Sciatic nerve (tissue), 2 donors: ENCODE data around the gene TRIM9. TPM values are rescaled to one million over a fixed set of nuclear protein-coding genes. Genes with fewer than 3 reads are reported as not detected.
A peak's percentile ranks its signal among the peaks of the same experiment; 100 is the strongest.

Source experiments
- ATAC-seq: fragments of 200-7000 bp; cut with Tn5 transposase; one replicate; pipeline ENCODE4 v1.9.1; 2020; ENCODE audit warnings: mild to moderate bottlenecking, moderate library complexity
- DNase-seq: peaks from one replicate; pipeline ENCODE4 v3.0.0-alpha.2; 2020; ENCODE audit warnings: low spot score
- intact Hi-C: fragments of 100-400 bp; cut with DNase I; formaldehyde crosslinking; loops from one replicate; pipeline ENCODE4 v1.14.2; 2022
- total RNA-seq: library from RNA; stranded (reverse); fragmentation: NEBNext Ultra II Directional; extraction: Animal tissue kit (Norgen Biotek cat#: 25700); gene quantifications from one replicate; pipeline ENCODE4 v1.2.1, GENCODE V29; 2021
- donor health status: DM: no; HTN: no; CAD: no.
- donor health status: DM: no; HTN: no; CAD: no.

TRIM9 gene
- total RNA-seq, 1 donor from 2014 or later, result 5.4 TPM

- DNase-seq, result no peak
- intact Hi-C loops, result no loop called here
- ATAC-seq, result no peak
Observed at GRCh38 chr14:51070726-51071125, 24.2 kb downstream of the TRIM9 start.

GRCh38 chr14:51069055-51069454, 25.9 kb downstream of the TRIM9 start:
- DNase-seq (no peak), ATAC-seq (no peak)
- intact Hi-C loops, result no loop called here

GRCh38 chr14:51068268-51068667, 26.6 kb downstream of the TRIM9 start:
- intact Hi-C loops, result no loop called here
- DNase-seq (no peak), ATAC-seq (no peak)

GRCh38 chr14:51067295-51067694, 27.6 kb downstream of the TRIM9 start:
- intact Hi-C loops, result no loop called here
- ATAC-seq, result no peak
- DNase-seq, result no peak

- no peak for DNase-seq
- ATAC-seq, result no peak
- intact Hi-C loops, result no loop called here
Observed at GRCh38 chr14:51066576-51066975, 28.3 kb downstream of the TRIM9 start.

GRCh38 chr14:51059032-51059431, 35.9 kb downstream of the TRIM9 start:
- intact Hi-C loops, result no loop called here
- ATAC-seq, result no peak
- no peak for DNase-seq

- no peak for ATAC-seq
- intact Hi-C loops, result no loop called here
- no peak for DNase-seq
Observed at GRCh38 chr14:51058382-51058781, 36.5 kb downstream of the TRIM9 start.

GRCh38 chr14:51056421-51056820, 38.5 kb downstream of the TRIM9 start:
- DNase-seq (no peak), ATAC-seq (no peak)
- intact Hi-C loops, result no loop called here

GRCh38 chr14:51053157-51053556, 41.7 kb downstream of the TRIM9 start:
- intact Hi-C loops, result no loop called here
- no peak for ATAC-seq
- no peak for DNase-seq

GRCh38 chr14:51044961-51045360, 49.9 kb downstream of the TRIM9 start:
- DNase-seq, result no peak
- intact Hi-C loops, result no loop called here
- ATAC-seq, result no peak

- intact Hi-C loops, result no loop called here
Observed at GRCh38 chr14:51041883-51042282, 53.0 kb downstream of the TRIM9 start.

GRCh38 chr14:51041108-51041531, 53.8 kb downstream of the TRIM9 start:
- DNase-seq (no peak), ATAC-seq (no peak)
- intact Hi-C loops, result no loop called here

More at GRCh38 chr14:51041883-51042282, 53.0 kb downstream of the TRIM9 start:
- DNase-seq, result no peak
- no peak for ATAC-seq

- no peak for ATAC-seq
- intact Hi-C loops, result no loop called here
- no peak for DNase-seq
Observed at GRCh38 chr14:51039252-51039651, 55.7 kb downstream of the TRIM9 start.

GRCh38 chr14:51035611-51036192, 59.2 kb downstream of the TRIM9 start:
- intact Hi-C loops, result no loop called here
- no peak for ATAC-seq
- DNase-seq, result no peak

- intact Hi-C loops, result no loop called here
- DNase-seq, result no peak
- ATAC-seq, result peak; percentile 61
Observed at GRCh38 chr14:51028851-51029754, 65.8 kb downstream of the TRIM9 start.

GRCh38 chr14:51028361-51028760, 66.5 kb downstream of the TRIM9 start:
- intact Hi-C loops, result no loop called here
- ATAC-seq, result no peak
- DNase-seq, result no peak

GRCh38 chr14:51024377-51024776, 70.5 kb downstream of the TRIM9 start:
- intact Hi-C loops, result no loop called here
- ATAC-seq (no peak), DNase-seq (no peak)

GRCh38 chr14:51023964-51024363, 70.9 kb downstream of the TRIM9 start:
- intact Hi-C loops, result no loop called here
- ATAC-seq, result peak; percentile 21

GRCh38 chr14:51022769-51023168, 72.1 kb downstream of the TRIM9 start:
- peak; percentile 55 for ATAC-seq
- no peak for DNase-seq
- intact Hi-C loops, result no loop called here

More at GRCh38 chr14:51023964-51024363, 70.9 kb downstream of the TRIM9 start:
- no peak for DNase-seq

- ATAC-seq (peak; percentile 57), DNase-seq (no peak)
- intact Hi-C loops, result no loop called here
Observed at GRCh38 chr14:51020024-51020710, 74.7 kb downstream of the TRIM9 start.
